SK-N-SH (cell line): ENCODE results near the gene CYP2D6.
"Not testable (repeated sequence)": the region's sequence is repeated elsewhere in the genome, so short reads cannot be mapped to it uniquely, and the experiment has no call there.

ENCODE experiments used
- CTCF ChIP-seq: fragments of 200-600 bp; sonication (generic); IDR thresholded peaks from 2 replicates; pipeline ENCODE4 v1.6.1; 2017; ENCODE audit warnings: antibody characterized with exemption, mild to moderate bottlenecking, moderate library complexity
- EP300 ChIP-seq, 2 experiments: IDR thresholded peaks; 2 replicates each; pipeline versions ENCODE4 v1.4.0 to v1.6.1; 2012; ENCODE audit warnings: borderline replicate concordance in 1 of 2, low read depth in 1 of 2, low read length in 1 of 2
- FOSL2 ChIP-seq: IDR thresholded peaks from 2 replicates; pipeline ENCODE4 v1.4.0; 2012; ENCODE audit warnings: low read depth, mild to moderate bottlenecking, moderate library complexity, borderline replicate concordance
- FOXJ3 ChIP-seq: sonication (generic); formaldehyde crosslinking; IDR thresholded peaks from 2 replicates; pipeline ENCODE4 v1.5.1; 2020; ENCODE audit warnings: mild to moderate bottlenecking, missing genetic modification reagents
- FOXM1 ChIP-seq: IDR thresholded peaks from 2 replicates; pipeline ENCODE4 v1.4.0; 2012; ENCODE audit warnings: low read depth, mild to moderate bottlenecking
- JUND ChIP-seq: IDR thresholded peaks from 2 replicates; pipeline ENCODE4 v1.4.0; 2012
- NFIC ChIP-seq: IDR thresholded peaks from 2 replicates; pipeline ENCODE4 v1.4.0; 2012; ENCODE audit warnings: borderline replicate concordance
- NRF1 ChIP-seq: IDR thresholded peaks from 2 replicates; pipeline ENCODE4 v1.6.1; 2012; ENCODE audit warnings: low read depth, mild to moderate bottlenecking, low read length
- PBX3 ChIP-seq: IDR thresholded peaks from 2 replicates; pipeline ENCODE4; 2012
- POLR2AphosphoS5 ChIP-seq: IDR thresholded peaks from 2 replicates; pipeline ENCODE4 v1.6.1; 2012; ENCODE audit warnings: low read depth, low read length
- REST ChIP-seq: IDR thresholded peaks from 2 replicates; pipeline ENCODE4 v1.6.1; 2012; ENCODE audit warnings: mild to moderate bottlenecking, low read depth, low read length, moderate library complexity
- SIN3A ChIP-seq: IDR thresholded peaks from 2 replicates; pipeline ENCODE4 v1.6.1; 2012; ENCODE audit warnings: low read depth, mild to moderate bottlenecking, low read length, moderate library complexity, borderline replicate concordance
- YY1 ChIP-seq: IDR thresholded peaks from 2 replicates; pipeline ENCODE4 v1.4.0; 2012; ENCODE audit warnings: low read depth, mild to moderate bottlenecking
- ZBTB33 ChIP-seq: IDR thresholded peaks from 2 replicates; pipeline ENCODE4 v1.4.0; 2012; ENCODE audit warnings: low read depth, borderline replicate concordance

GRCh38 chr22:42123529-42123928 is 7.1 kb downstream of the CYP2D6 start:
- TF ChIP-seq FOXM1; CTCF; YY1; POLR2AphosphoS5; ZBTB33; EP300 (IDR thresholded peaks at IDR 0.05; ENCODE audit: borderline replicate concordance in 1 of 2, low read depth in 1 of 2, low read length in 1 of 2); FOXJ3; PBX3; FOSL2; SIN3A; NRF1; JUND; NFIC; REST: not testable (repeated sequence)
